IPS-20b (cell line): ENCODE data around the gene PRKCI.

Experiments
- H3K27ac ChIP-seq: one replicate; pipeline ENCODE4 v1.5.1; 2013; ENCODE audit warnings: low read length
- H3K27me3 ChIP-seq: 2 replicates; pipeline ENCODE4 v1.6.1; 2013; ENCODE audit warnings: mild to moderate bottlenecking, low read length, inconsistent platforms; ENCODE audit not compliant: insufficient read depth
- H3K36me3 ChIP-seq: 2 replicates; pipeline ENCODE4 v1.6.1; 2013; ENCODE audit warnings: low read depth, mild to moderate bottlenecking, inconsistent platforms, low read length, moderate library complexity; ENCODE audit not compliant: insufficient read depth
- H3K4me1 ChIP-seq: 2 replicates; pipeline ENCODE4 v1.6.1; 2013; ENCODE audit warnings: mild to moderate bottlenecking, control low read depth, inconsistent platforms, low read length, moderate library complexity; ENCODE audit not compliant: insufficient read depth
- H3K4me3 ChIP-seq: 2 replicates; pipeline ENCODE4 v1.5.1; 2013; ENCODE audit warnings: mild to moderate bottlenecking, low read length, inconsistent platforms
- H3K9ac ChIP-seq: 2 replicates; pipeline ENCODE4 v1.6.1; 2013; ENCODE audit warnings: low read depth, mild to moderate bottlenecking, inconsistent platforms, low read length, moderate library complexity
- H3K9me3 ChIP-seq: 2 replicates; pipeline ENCODE4 v1.6.1; 2013; ENCODE audit warnings: mild to moderate bottlenecking, low read depth, low read length, inconsistent platforms; ENCODE audit not compliant: insufficient read depth

PRKCI gene

GRCh38 chr3:170353485-170353884 is 131.3 kb downstream of the PRKCI start:
- no peak overlapping the region for H3K4me3 ChIP-seq
- no peaks in the 10 kb centered on the region for H3K9me3 ChIP-seq
- H3K27ac ChIP-seq = no peak overlapping the region
- no peaks in the 10 kb centered on the region for H3K36me3 ChIP-seq
- peaks cover 29% of the 10 kb centered on the region; the same call in 1 of the 2 replicates for H3K4me1 ChIP-seq
- no peaks in the 10 kb centered on the region for H3K27me3 ChIP-seq
- no peak overlapping the region for H3K9ac ChIP-seq

GRCh38 chr3:170354760-170355159 is 132.5 kb downstream of the PRKCI start:
- Histone ChIP-seq H3K4me1 (peaks cover 31% of the 10 kb centered on the region; the same call in 1 of the 2 replicates), H3K27ac (peak overlapping the region; percentile 69), H3K36me3 (peaks cover 3% of the 10 kb centered on the region), H3K9me3 (no peaks in the 10 kb centered on the region), H3K27me3 (no peaks in the 10 kb centered on the region), H3K4me3 (peak overlapping the region; percentile 86), H3K9ac (peak overlapping the region; percentile 90)
